ENCODE results near the gene NPHS1.
"Not testable (repeated sequence)": the region's sequence is repeated elsewhere in the genome, so short reads cannot be mapped to it uniquely, and the experiment has no call there.

NPHS1 gene

DNA sequence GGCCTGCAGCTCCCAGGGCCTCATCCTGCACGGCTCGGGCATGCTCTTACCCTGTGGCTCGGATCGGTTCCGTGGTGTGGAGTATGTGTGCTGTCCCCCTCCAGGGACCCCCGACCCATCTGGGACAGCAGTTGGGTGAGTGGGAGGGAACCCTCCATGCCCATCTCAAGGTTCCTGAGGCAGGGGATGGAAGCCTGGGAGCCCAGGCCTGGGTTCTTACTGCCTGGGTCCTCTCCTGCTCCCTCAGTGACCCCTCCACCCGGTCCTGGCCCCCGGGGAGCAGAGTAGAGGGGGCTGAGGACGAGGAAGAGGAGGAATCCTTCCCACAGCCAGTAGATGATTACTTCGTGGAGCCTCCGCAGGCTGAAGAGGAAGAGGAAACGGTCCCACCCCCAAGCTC is 19.3 kb upstream of the NPHS1 start:
- Histone ChIP-seq H3K27me3 (ENCODE audit: control insufficient read depth, insufficient read depth, low read length) (peaks cover 16% of the 10 kb centered on the region), H3K4me2 (ENCODE audit: low read length) (no peak overlapping the region), H3K9ac (ENCODE audit: low read depth, low read length) (no peak overlapping the region), H3K9me3 (replicated peaks; ENCODE audit: low read length) (no peaks in the 10 kb centered on the region), H3K36me3 (ENCODE audit: insufficient read depth, low read length) (no peaks in the 10 kb centered on the region), H3K4me3 (ENCODE audit: low read length) (no peak overlapping the region), H3K4me1 (ENCODE audit: control insufficient read depth, insufficient read depth, low read length) (peaks cover 16% of the 10 kb centered on the region)

GRCh38 chr19:35870798-35871197 is 18.5 kb upstream of the NPHS1 start:
- no peaks in the 10 kb centered on the region for H3K36me3 ChIP-seq (ENCODE audit: insufficient read depth, low read length)
- H3K4me1 ChIP-seq (ENCODE audit: control insufficient read depth, insufficient read depth, low read length): peaks cover 16% of the 10 kb centered on the region
- H3K9me3 ChIP-seq (replicated peaks; ENCODE audit: low read length): no peaks in the 10 kb centered on the region
- H3K27me3 ChIP-seq (ENCODE audit: control insufficient read depth, insufficient read depth, low read length): peaks cover 22% of the 10 kb centered on the region
- no peak overlapping the region for H3K9ac ChIP-seq (ENCODE audit: low read depth, low read length)
- H3K4me2 ChIP-seq (ENCODE audit: low read length): no peak overlapping the region
- H3K4me3 ChIP-seq (ENCODE audit: low read length): no peak overlapping the region

GRCh38 chr19:35870124-35870736 is 17.9 kb upstream of the NPHS1 start:
- H3K4me2 ChIP-seq (ENCODE audit: low read length): peak overlapping the region; percentile 79
- peaks cover 16% of the 10 kb centered on the region for H3K4me1 ChIP-seq (ENCODE audit: control insufficient read depth, insufficient read depth, low read length)
- H3K27me3 ChIP-seq (ENCODE audit: control insufficient read depth, insufficient read depth, low read length): peaks cover 27% of the 10 kb centered on the region
- H3K9ac ChIP-seq (ENCODE audit: low read depth, low read length); H3K9me3 ChIP-seq (replicated peaks; ENCODE audit: low read length); H3K36me3 ChIP-seq (ENCODE audit: insufficient read depth, low read length): not testable (repeated sequence)
- peak overlapping the region; percentile 29 for H3K4me3 ChIP-seq (ENCODE audit: low read length)

DNA sequence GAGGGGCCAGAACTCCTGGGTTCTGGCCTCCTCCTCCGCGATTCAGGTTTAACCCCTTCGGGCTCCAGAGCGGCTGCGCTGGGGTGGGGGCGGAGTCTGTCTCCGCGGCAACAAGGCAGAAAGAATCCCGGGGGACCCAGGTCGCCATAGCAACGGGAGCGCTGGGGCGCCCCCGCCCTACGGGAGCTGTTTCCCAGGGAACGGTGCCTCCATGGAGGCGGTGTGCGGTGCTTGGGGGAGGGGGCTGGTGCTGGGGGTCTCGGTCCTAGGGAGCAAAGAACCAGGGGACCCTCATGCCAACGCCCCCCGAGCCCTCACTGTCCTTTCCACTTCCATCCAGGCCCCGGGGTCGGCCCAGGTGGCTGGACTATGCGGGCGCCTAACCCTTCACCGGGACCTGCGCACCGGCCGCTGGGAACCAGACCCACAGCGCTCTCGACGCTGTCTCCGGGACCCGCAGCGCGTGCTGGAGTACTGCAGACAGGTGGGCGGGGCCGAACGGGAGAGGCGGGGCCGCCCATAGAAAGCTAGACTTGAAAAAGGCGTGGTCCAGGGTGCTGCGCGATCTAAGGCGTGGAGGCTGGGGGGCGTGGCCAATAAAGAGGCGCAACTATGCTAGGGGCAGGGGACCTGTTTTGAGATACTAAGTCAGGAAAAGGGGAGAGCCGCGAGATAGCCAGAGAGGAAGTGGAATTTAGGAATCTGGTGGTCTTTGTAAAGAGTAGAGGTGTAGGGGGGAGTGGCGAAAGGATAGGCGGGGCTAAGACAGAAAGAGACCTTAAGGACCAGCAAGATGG is 17.2 kb upstream of the NPHS1 start:
- Histone ChIP-seq H3K9me3 (replicated peaks; ENCODE audit: low read length) (no peaks in the 10 kb centered on the region), H3K9ac (ENCODE audit: low read depth, low read length) (no peak overlapping the region), H3K27me3 (ENCODE audit: control insufficient read depth, insufficient read depth, low read length) (peaks cover 31% of the 10 kb centered on the region), H3K4me1 (ENCODE audit: control insufficient read depth, insufficient read depth, low read length) (peaks cover 16% of the 10 kb centered on the region), H3K4me3 (ENCODE audit: low read length) (peak overlapping the region; percentile 29), H3K36me3 (ENCODE audit: insufficient read depth, low read length) (no peaks in the 10 kb centered on the region), H3K4me2 (ENCODE audit: low read length) (peak overlapping the region; percentile 79)

GRCh38 chr19:35868823-35869326 is 16.6 kb upstream of the NPHS1 start:
- H3K4me1 ChIP-seq (ENCODE audit: control insufficient read depth, insufficient read depth, low read length): peaks cover 16% of the 10 kb centered on the region
- no peaks in the 10 kb centered on the region for H3K36me3 ChIP-seq (ENCODE audit: insufficient read depth, low read length)
- H3K27me3 ChIP-seq (ENCODE audit: control insufficient read depth, insufficient read depth, low read length): peaks cover 37% of the 10 kb centered on the region
- no peaks in the 10 kb centered on the region for H3K9me3 ChIP-seq (replicated peaks; ENCODE audit: low read length)
- peak overlapping the region; percentile 79 for H3K4me2 ChIP-seq (ENCODE audit: low read length)
- peak overlapping the region; percentile 59 for H3K4me3 ChIP-seq (ENCODE audit: low read length)
- peak overlapping the region; percentile 26 for H3K9ac ChIP-seq (ENCODE audit: low read depth, low read length)

DNA sequence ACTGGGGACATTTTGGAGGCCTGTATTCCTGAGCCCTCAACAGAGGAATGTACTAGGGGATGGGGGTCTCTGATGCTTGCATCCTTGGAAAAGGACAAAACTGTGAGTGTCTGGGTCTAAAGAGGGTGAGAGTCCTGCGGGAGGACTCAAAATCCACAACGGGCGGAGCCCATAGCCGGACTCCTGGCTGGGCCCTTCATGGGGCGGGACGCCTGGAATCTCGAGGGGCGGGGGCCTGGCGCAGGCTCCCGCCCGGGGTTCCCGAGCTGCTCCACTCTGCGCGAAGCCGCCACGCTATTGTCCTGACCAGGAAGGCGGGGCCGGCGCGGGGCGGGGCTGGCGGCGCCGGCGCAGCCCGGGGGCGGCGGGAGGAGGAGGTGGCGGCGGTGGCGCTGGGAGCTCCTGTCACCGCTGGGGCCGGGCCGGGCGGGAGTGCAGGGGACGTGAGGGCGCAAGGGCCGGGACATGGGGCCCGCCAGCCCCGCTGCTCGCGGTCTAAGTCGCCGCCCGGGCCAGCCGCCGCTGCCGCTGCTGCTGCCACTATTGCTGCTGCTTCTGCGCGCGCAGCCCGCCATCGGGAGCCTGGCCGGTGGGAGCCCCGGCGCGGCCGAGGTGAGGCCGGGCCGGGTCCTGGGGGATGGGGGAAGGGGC is 16.0 kb upstream of the NPHS1 start, which contains the start of gene APLP1:
TSS of gene APLP1 (plus strand) at position 403 of the 651 bp plus-strand sequence. CDS start at position 466, 63 bp downstream.
- H3K9ac ChIP-seq (ENCODE audit: low read depth, low read length): peak within 1 kb of the TSS; percentile 26
- H3K36me3 ChIP-seq (ENCODE audit: insufficient read depth, low read length): no peaks in the 10 kb centered on the region
- H3K9me3 ChIP-seq (replicated peaks; ENCODE audit: low read length): no peaks in the 10 kb centered on the region
- H3K4me1 ChIP-seq (ENCODE audit: control insufficient read depth, insufficient read depth, low read length): peaks cover 16% of the 10 kb centered on the region
- peak within 1 kb of the TSS; percentile 79 for H3K4me2 ChIP-seq (ENCODE audit: low read length)
- peaks cover 37% of the 10 kb centered on the region for H3K27me3 ChIP-seq (ENCODE audit: control insufficient read depth, insufficient read depth, low read length)
- peak within 1 kb of the TSS; percentile 59 for H3K4me3 ChIP-seq (ENCODE audit: low read length)

DNA sequence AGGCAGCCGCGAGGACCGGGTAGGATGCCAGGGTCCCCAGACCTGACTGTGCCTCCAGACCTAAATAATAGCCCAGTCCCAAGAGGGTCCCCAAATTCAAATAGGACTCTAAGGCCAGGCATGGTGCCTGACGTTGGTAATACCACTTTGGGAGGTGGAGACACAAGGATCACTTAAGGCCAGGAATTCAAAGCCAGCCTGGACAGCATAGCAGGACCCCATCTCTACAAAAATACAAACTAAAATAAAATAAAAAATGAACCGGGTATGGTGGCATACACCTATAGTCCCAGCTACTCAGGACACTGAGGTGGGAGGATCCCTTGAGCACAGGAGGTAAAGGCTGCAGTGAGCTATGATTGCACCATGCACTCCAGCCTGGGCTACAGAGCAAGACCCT is 10.7 kb upstream of the NPHS1 start:
- Histone ChIP-seq H3K27me3 (ENCODE audit: control insufficient read depth, insufficient read depth, low read length) (peaks cover 77% of the 10 kb centered on the region), H3K4me2 (ENCODE audit: low read length) (no peak overlapping the region), H3K9me3 (replicated peaks; ENCODE audit: low read length) (no peaks in the 10 kb centered on the region), H3K9ac (ENCODE audit: low read depth, low read length) (no peak overlapping the region), H3K4me1 (ENCODE audit: control insufficient read depth, insufficient read depth, low read length) (no peaks in the 10 kb centered on the region), H3K4me3 (ENCODE audit: low read length) (no peak overlapping the region), H3K36me3 (ENCODE audit: insufficient read depth, low read length) (no peaks in the 10 kb centered on the region)

GRCh38 chr19:35862528-35862927 is 10.2 kb upstream of the NPHS1 start:
- Histone ChIP-seq H3K27me3 (ENCODE audit: control insufficient read depth, insufficient read depth, low read length) (peaks cover 77% of the 10 kb centered on the region), H3K4me1 (ENCODE audit: control insufficient read depth, insufficient read depth, low read length) (no peaks in the 10 kb centered on the region), H3K4me2 (ENCODE audit: low read length) (no peak overlapping the region), H3K9me3 (replicated peaks; ENCODE audit: low read length) (no peaks in the 10 kb centered on the region), H3K36me3 (ENCODE audit: insufficient read depth, low read length) (no peaks in the 10 kb centered on the region), H3K4me3 (ENCODE audit: low read length) (no peak overlapping the region), H3K9ac (ENCODE audit: low read depth, low read length) (no peak overlapping the region)

- no peak overlapping the region for H3K4me2 ChIP-seq (ENCODE audit: low read length)
- H3K4me1 ChIP-seq (ENCODE audit: control insufficient read depth, insufficient read depth, low read length): peaks cover 3% of the 10 kb centered on the region
- no peaks in the 10 kb centered on the region for H3K9me3 ChIP-seq (replicated peaks; ENCODE audit: low read length)
- H3K4me3 ChIP-seq (ENCODE audit: low read length): no peak overlapping the region
- H3K36me3 ChIP-seq (ENCODE audit: insufficient read depth, low read length): no peaks in the 10 kb centered on the region
- H3K9ac ChIP-seq (ENCODE audit: low read depth, low read length): no peak overlapping the region
- H3K27me3 ChIP-seq (ENCODE audit: control insufficient read depth, insufficient read depth, low read length): peaks cover 84% of the 10 kb centered on the region
Observed at GRCh38 chr19:35861640-35862160, 9.4 kb upstream of the NPHS1 start.

GRCh38 chr19:35860818-35861639 is 8.7 kb upstream of the NPHS1 start:
- Histone ChIP-seq H3K4me1 (ENCODE audit: control insufficient read depth, insufficient read depth, low read length) (peaks cover 3% of the 10 kb centered on the region), H3K4me3 (ENCODE audit: low read length) (no peak overlapping the region), H3K9ac (ENCODE audit: low read depth, low read length) (no peak overlapping the region), H3K27me3 (ENCODE audit: control insufficient read depth, insufficient read depth, low read length) (peaks cover 86% of the 10 kb centered on the region), H3K4me2 (ENCODE audit: low read length) (no peak overlapping the region), H3K9me3 (replicated peaks; ENCODE audit: low read length) (no peaks in the 10 kb centered on the region), H3K36me3 (ENCODE audit: insufficient read depth, low read length) (no peaks in the 10 kb centered on the region)

DNA sequence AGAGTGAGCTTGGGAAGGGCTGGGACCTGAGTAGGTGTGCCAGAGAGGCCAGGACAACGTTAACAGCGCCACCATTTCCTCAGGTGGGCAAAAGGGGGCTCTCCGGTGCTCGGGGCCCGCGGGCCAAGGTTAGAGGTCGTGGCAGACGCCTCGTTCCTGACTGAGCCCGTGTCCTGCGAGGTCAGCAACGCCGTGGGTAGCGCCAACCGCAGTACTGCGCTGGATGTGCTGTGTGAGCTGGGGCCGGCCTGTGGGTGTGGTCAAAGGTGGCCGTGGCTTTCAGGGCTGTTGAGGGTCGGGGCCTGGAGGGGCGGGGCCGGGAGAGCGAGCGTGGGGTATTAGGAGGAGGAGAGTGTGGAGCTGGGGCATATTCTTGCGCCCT is 8.1 kb upstream of the NPHS1 start:
- Histone ChIP-seq H3K27me3 (ENCODE audit: control insufficient read depth, insufficient read depth, low read length) (peaks cover 85% of the 10 kb centered on the region), H3K4me2 (ENCODE audit: low read length) (no peak overlapping the region), H3K4me3 (ENCODE audit: low read length) (no peak overlapping the region), H3K9ac (ENCODE audit: low read depth, low read length) (no peak overlapping the region), H3K4me1 (ENCODE audit: control insufficient read depth, insufficient read depth, low read length) (peaks cover 3% of the 10 kb centered on the region), H3K9me3 (replicated peaks; ENCODE audit: low read length) (no peaks in the 10 kb centered on the region), H3K36me3 (ENCODE audit: insufficient read depth, low read length) (no peaks in the 10 kb centered on the region)
